Spleen (tissue), 11 donors: ENCODE data around the gene SMOC1. TPM values are rescaled to one million over a fixed set of nuclear protein-coding genes. Genes with fewer than 3 reads are reported as not detected.

Experiments used
- DNase-seq: peaks from one replicate; pipeline ENCODE4 v3.0.0-alpha.2; 2020
- H3K27ac ChIP-seq, 8 donors: fragments of 200-600 bp; sonication (generic) in 7 of 8; 1 replicate in 4 of 8; 2 replicates in 4 of 8; pipeline versions ENCODE4 v1.5.0 to v1.8.0; 2016 to 2021; ENCODE audit warnings: inconsistent platforms in 4 of 8, mild to moderate bottlenecking in 4 of 8, moderate library complexity in 1 of 8
- H3K27me3 ChIP-seq, 7 donors: fragments of 200-600 bp; sonication (generic) in 6 of 7; replicated peaks in 1 of 7; 1 replicate in 4 of 7; 2 replicates in 3 of 7; pipeline versions ENCODE4 v1.5.0 to v1.8.0; 2016 to 2021; ENCODE audit warnings: inconsistent platforms in 3 of 7, mild to moderate bottlenecking in 1 of 7
- H3K36me3 ChIP-seq, 6 donors: fragments of 200-600 bp; sonication (generic) in 5 of 6; 1 replicate in 4 of 6; 2 replicates in 2 of 6; pipeline versions ENCODE4 v1.5.0 to v1.8.0; 2016 to 2021; ENCODE audit warnings: inconsistent platforms in 2 of 6
- H3K4me1 ChIP-seq, 6 donors: fragments of 200-600 bp; sonication (generic) in 5 of 6; 1 replicate in 3 of 6; 2 replicates in 3 of 6; pipeline versions ENCODE4 v1.5.0 to v1.8.0; 2016 to 2021; ENCODE audit warnings: inconsistent platforms in 3 of 6
- H3K4me3 ChIP-seq, 8 donors: fragments of 200-600 bp; sonication (generic) in 7 of 8; 1 replicate in 4 of 8; 2 replicates in 4 of 8; pipeline versions ENCODE4 v1.5.0 to v1.8.0; 2016 to 2021; ENCODE audit warnings: inconsistent platforms in 4 of 8, mild to moderate bottlenecking in 4 of 8, moderate library complexity in 2 of 8
- H3K9me3 ChIP-seq, 8 donors: fragments of 200-600 bp; sonication (generic) in 7 of 8; 1 replicate in 4 of 8; 2 replicates in 4 of 8; pipeline versions ENCODE4 v1.5.0 to v1.8.0; 2016 to 2021; ENCODE audit warnings: inconsistent platforms in 4 of 8
- CTCF ChIP-seq, 11 experiments: fragments of 200-600 bp in 7 of 11; fragments of 450-650 bp in 4 of 11; sonication (generic) in 4 of 11; IDR thresholded peaks in 8 of 11; conservative IDR thresholded peaks in 3 of 11; 1 replicate in 7 of 11; 2 replicates in 4 of 11; pipeline versions ENCODE4 v1.4.0 to v1.8.0; 2016 to 2021; ENCODE audit warnings: antibody characterized with exemption in 11 of 11, inconsistent platforms in 4 of 11, mild to moderate bottlenecking in 1 of 11
- POLR2A ChIP-seq, 3 donors: fragments of 450-650 bp; IDR thresholded peaks; one replicate each; pipeline ENCODE4 v1.5.1; 2017; ENCODE audit warnings: antibody characterized with exemption in 3 of 3, mild to moderate bottlenecking in 1 of 3
- POLR2AphosphoS5 ChIP-seq, 3 donors: sonication (generic); formaldehyde crosslinking; IDR thresholded peaks; one replicate each; pipeline ENCODE4 v1.5.1; 2017; ENCODE audit warnings: antibody characterized with exemption in 3 of 3
- WGBS, 5 donors: extraction: QIAGEN DNeasy Blood & Tissue Kit in 3 of 5; methylation state at CpG; one replicate each; pipeline versions ENCODE4 v1.1.5 to v1.1.7; 2013 to 2018; 5-methylcytosine and 5-hydroxymethylcytosine counted together
- intact Hi-C: fragments of 100-400 bp; cut with DNase I; formaldehyde crosslinking; loops from one replicate; pipeline ENCODE4 v1.15.0; 2023; ENCODE audit warnings: low total_unique reads
- polyA plus RNA-seq, 3 donors: library from polyadenylated mRNA; stranded (reverse); fragments of 200-250 nt; gene quantifications; one replicate each; pipeline ENCODE4 v1.2.1, GENCODE V29; 2013
- total RNA-seq, 7 donors: library from RNA; depleted of rRNA in 3 of 7; stranded (reverse); fragments of >200 nt in 3 of 7; fragmentation: NEBNext Ultra II Directional in 4 of 7; extraction: Animal tissue kit (Norgen Biotek cat#: 25700) in 4 of 7; gene quantifications; one replicate each; pipeline versions ENCODE4 v1.1.0 to v1.2.1, GENCODE V29; 2016 to 2021
- donor health status: healthy with polysubstance abuse.
- donor health status: DM: no; HTN: no; CAD: no; lungs with moderate emphysema.
- donor health status: DM: no; HTN: no; CAD: no.
- donor health status: Bipolar disorder and iron deficiency.
- donor health status: healthy.
- donor health status: DM: no; HTN: no; CAD: no.
- donor health status: DM: yes; HTN: yes; CAD: no.

SMOC1 gene
- total and polyA plus RNA-seq, 10 donors: 6.1 to 108 (median 29.6) TPM

GRCh38 chr14:69921052-69921451, 41.8 kb downstream of the SMOC1 start:
- no peaks in the 10 kb centered on the region for H3K4me1 ChIP-seq
- H3K4me3 ChIP-seq: no peak overlapping the region
- H3K9me3 ChIP-seq: no peaks in the 10 kb centered on the region
- peaks cover 0 to 5% (median 0%) of the 10 kb centered on the region in 7 donors for H3K27me3 ChIP-seq
- WGBS, 5 donors: 87 to 99% (median 95%) methylated on average over 7 to 9 of the region's 9 CpGs
- TF ChIP-seq POLR2A (IDR thresholded peaks at IDR 0.05) (no peak), CTCF (IDR thresholded peaks at IDR 0.05 in 8 of 11, conservative IDR thresholded peaks at IDR 0.05 in 3 of 11) (no peak), POLR2AphosphoS5 (IDR thresholded peaks at IDR 0.05) (no peak)
- H3K27ac ChIP-seq: no peak overlapping the region
- H3K36me3 ChIP-seq: no peaks in the 10 kb centered on the region
- DNase-seq: no peak
- intact Hi-C loops: no loop called here

GRCh38 chr14:69922198-69922597, 43.0 kb downstream of the SMOC1 start:
- TF ChIP-seq POLR2A (IDR thresholded peaks at IDR 0.05): no peak
- no peak for TF ChIP-seq POLR2AphosphoS5 (IDR thresholded peaks at IDR 0.05)
- TF ChIP-seq CTCF (IDR thresholded peaks at IDR 0.05 in 8 of 11, conservative IDR thresholded peaks at IDR 0.05 in 3 of 11): no peak
- Histone ChIP-seq H3K9me3 (no peaks in the 10 kb centered on the region), H3K27me3 (peaks cover 0 to 5% (median 0%) of the 10 kb centered on the region in 7 donors), H3K4me3 (no peak overlapping the region), H3K4me1 (no peaks in the 10 kb centered on the region), H3K36me3 (no peaks in the 10 kb centered on the region), H3K27ac (no peak overlapping the region)
- DNase-seq: no peak
- intact Hi-C loops: no loop called here
- 53 to 82% (median 74%) methylated on average over 5 to 6 of the region's 6 CpGs for WGBS, 5 donors

- 77 to 82% (median 78%) methylated on average over 5 of the region's 5 CpGs for WGBS, 5 donors
- no peak for TF ChIP-seq CTCF (IDR thresholded peaks at IDR 0.05 in 8 of 11, conservative IDR thresholded peaks at IDR 0.05 in 3 of 11)
- no peak for TF ChIP-seq POLR2AphosphoS5 (IDR thresholded peaks at IDR 0.05)
- TF ChIP-seq POLR2A (IDR thresholded peaks at IDR 0.05): no peak
These were observed 45.0 kb downstream of the SMOC1 start for GRCh38 chr14:69924201-69924600.

GRCh38 chr14:69928111-69928523, 48.9 kb downstream of the SMOC1 start:
- no peaks in the 10 kb centered on the region for H3K36me3 ChIP-seq
- 57 to 67% (median 66%) methylated on average over 6 of the region's 6 CpGs for WGBS, 5 donors
- H3K4me1 ChIP-seq: no peaks in the 10 kb centered on the region
- DNase-seq: no peak
- H3K27me3 ChIP-seq: peaks cover 0 to 3% (median 0%) of the 10 kb centered on the region in 7 donors
- no peak overlapping the region for H3K27ac ChIP-seq
- intact Hi-C loops: no loop called here
- H3K9me3 ChIP-seq: no peaks in the 10 kb centered on the region
- H3K4me3 ChIP-seq: no peak overlapping the region
- TF ChIP-seq POLR2A (IDR thresholded peaks at IDR 0.05) (no peak), POLR2AphosphoS5 (IDR thresholded peaks at IDR 0.05) (no peak), CTCF (IDR thresholded peaks at IDR 0.05 in 8 of 11, conservative IDR thresholded peaks at IDR 0.05 in 3 of 11) (no peak)

More at GRCh38 chr14:69924201-69924600, 45.0 kb downstream of the SMOC1 start:
- H3K36me3 ChIP-seq: no peaks in the 10 kb centered on the region
- no peak for DNase-seq
- no peaks in the 10 kb centered on the region for H3K9me3 ChIP-seq
- intact Hi-C loops: no loop called here
- no peaks in the 10 kb centered on the region for H3K4me1 ChIP-seq
- H3K4me3 ChIP-seq: no peak overlapping the region
- H3K27me3 ChIP-seq: no peaks in the 10 kb centered on the region
- no peak overlapping the region for H3K27ac ChIP-seq
